PC-3 (cell line): ENCODE data around the gene ARHGAP8. TPM values are rescaled to one million over a fixed set of nuclear protein-coding genes. Genes with fewer than 3 reads are reported as not detected.

Source experiments
- ATAC-seq: fragments of 200-7000 bp; cut with Tn5 transposase; 2 replicates; pipeline ENCODE4 v1.9.1; 2020; ENCODE audit warnings: mild to moderate bottlenecking, moderate library complexity
- Bru-seq: library from RNA; stranded (reverse); fragments of 400-500 nt; gene quantifications from one replicate; lab custom pipeline; 2021; lab: Mats Ljungman, UMichigan
- BruChase-seq, 2 experiments: library from RNA; stranded (reverse); fragments of 400-500 nt; gene quantifications; one replicate each; lab custom pipeline; 2021; lab: Mats Ljungman, UMichigan
- BruUV-seq: library from RNA; stranded (reverse); fragments of 400-500 nt; replicated peaks from 2 replicates; lab custom pipeline; 2021; lab: Mats Ljungman, UMichigan
- CTCF ChIA-PET: fragments of 300-600 bp; sonication (Branson Sonifier 250); formaldehyde crosslinking; loops from one replicate; lab custom pipeline; 2022; ENCODE audit warnings: antibody characterized with exemption; lab: Charles Lee
- POLR2A ChIA-PET: fragments of 300-600 bp; sonication (Branson Sonifier 250); formaldehyde crosslinking; loops from one replicate; lab custom pipeline; 2022; ENCODE audit warnings: antibody characterized with exemption; ENCODE audit not compliant: unreplicated experiment; lab: Charles Lee
- DNase-seq: peaks from one replicate; pipeline ENCODE4 v3.0.0-alpha.2; 2015
- H2AFZ ChIP-seq: fragments of 300-600 bp; sonication (generic); 2 replicates; pipeline ENCODE4 v1.6.0; 2016; ENCODE audit warnings: antibody characterized with exemption, low read length
- H3F3A ChIP-seq: fragments of 300-600 bp; sonication (generic); one replicate; pipeline ENCODE4 v1.6.0; 2017; ENCODE audit warnings: antibody characterized with exemption, low read length, control low read depth, mild to moderate bottlenecking; ENCODE audit not compliant: unreplicated experiment
- H3K27ac ChIP-seq: fragments of 300-600 bp; sonication (generic); 2 replicates; pipeline ENCODE4 v1.5.1; 2016; ENCODE audit warnings: mild to moderate bottlenecking, low read length
- H3K27me3 ChIP-seq: fragments of 300-600 bp; sonication (generic); 2 replicates; pipeline ENCODE4 v1.6.1; 2016; ENCODE audit warnings: low read length, mixed read lengths
- H3K36me3 ChIP-seq: fragments of 300-600 bp; sonication (generic); 2 replicates; pipeline ENCODE4 v1.6.1; 2016; ENCODE audit warnings: low read depth, mixed run types, low read length, mixed read lengths
- H3K4me1 ChIP-seq: fragments of 300-600 bp; sonication (generic); 2 replicates; pipeline ENCODE4 v1.5.1; 2016; ENCODE audit warnings: low read length; ENCODE audit not compliant: insufficient read depth
- H3K4me2 ChIP-seq: fragments of 300-600 bp; sonication (generic); 2 replicates; pipeline ENCODE4 v1.6.0; 2016; ENCODE audit warnings: low read length
- H3K4me3 ChIP-seq: fragments of 300-600 bp; sonication (generic); 2 replicates; pipeline ENCODE4 v1.5.1; 2016; ENCODE audit warnings: mild to moderate bottlenecking, low read length, mixed read lengths
- H3K79me2 ChIP-seq: fragments of 300-600 bp; sonication (generic); 2 replicates; pipeline ENCODE4 v1.6.1; 2017; ENCODE audit warnings: low read length, mixed read lengths
- H3K9ac ChIP-seq: fragments of 300-600 bp; sonication (generic); 2 replicates; pipeline ENCODE4 v1.6.0; 2016; ENCODE audit warnings: mild to moderate bottlenecking, low read length
- H3K9me2 ChIP-seq: fragments of 300-600 bp; sonication (generic); replicated peaks from 2 replicates; pipeline ENCODE4 v1.6.1; 2016; ENCODE audit warnings: mixed run types, low read length, mixed read lengths
- H3K9me3 ChIP-seq: fragments of 300-600 bp; sonication (generic); 2 replicates; pipeline ENCODE4 v1.6.1; 2016; ENCODE audit warnings: low read length, mixed read lengths
- H4K20me1 ChIP-seq: fragments of 300-600 bp; sonication (generic); 2 replicates; pipeline ENCODE4 v1.6.1; 2016; ENCODE audit warnings: low read length, mixed read lengths
- CTCF ChIP-seq: fragments of 300-600 bp; sonication (generic); conservative IDR thresholded peaks from 2 replicates; pipeline ENCODE4 v1.5.1; 2017; ENCODE audit warnings: antibody characterized with exemption, low read depth, mild to moderate bottlenecking, low read length
- EZH2 ChIP-seq: fragments of 300-600 bp; sonication (generic); IDR thresholded peaks from one replicate; pipeline ENCODE4 v1.6.1; 2017; ENCODE audit warnings: antibody characterized with exemption, mild to moderate bottlenecking, low read length; ENCODE audit not compliant: unreplicated experiment
- EZH2phosphoT487 ChIP-seq: fragments of 300-600 bp; sonication (generic); IDR thresholded peaks from 2 replicates; pipeline ENCODE4 v1.6.1; 2018; ENCODE audit warnings: mild to moderate bottlenecking, antibody characterized with exemption, low read length, borderline replicate concordance
- intact Hi-C: fragments of 100-400 bp; cut with micrococcal nuclease; formaldehyde crosslinking; loops from 2 replicates; pipeline ENCODE4 v1.9.0; 2023
- long read RNA-seq: library from polyadenylated mRNA; unstranded; transcript quantifications from one replicate; pipeline ENCODE4 v2.0.0, GENCODE V29; 2021; ENCODE audit not compliant: unreplicated experiment
- total RNA-seq: library from RNA; depleted of rRNA; stranded (reverse); fragments of >200 nt; gene quantifications from 2 replicates; pipeline ENCODE4 v1.2.3, GENCODE V29; 2014; rRNA removed

ARHGAP8 gene
- total RNA-seq, result 29.4 and 30.9 TPM in 2 replicates
- Bru-seq, nascent RNA, result percentile 47 among the genes with signal in this experiment
- BruChase-seq, experiment 1, labeled RNA remaining after a 6-hour chase, result percentile 71 among the genes with signal in this experiment
- BruChase-seq, experiment 2, labeled RNA remaining after a 2-hour chase, result percentile 60 among the genes with signal in this experiment
- long read RNA-seq, partial matches to known transcripts, result 16 of 31 reads
- long read RNA-seq, other reads (novel, unspliced or antisense), result 11 of 31 reads

DNA sequence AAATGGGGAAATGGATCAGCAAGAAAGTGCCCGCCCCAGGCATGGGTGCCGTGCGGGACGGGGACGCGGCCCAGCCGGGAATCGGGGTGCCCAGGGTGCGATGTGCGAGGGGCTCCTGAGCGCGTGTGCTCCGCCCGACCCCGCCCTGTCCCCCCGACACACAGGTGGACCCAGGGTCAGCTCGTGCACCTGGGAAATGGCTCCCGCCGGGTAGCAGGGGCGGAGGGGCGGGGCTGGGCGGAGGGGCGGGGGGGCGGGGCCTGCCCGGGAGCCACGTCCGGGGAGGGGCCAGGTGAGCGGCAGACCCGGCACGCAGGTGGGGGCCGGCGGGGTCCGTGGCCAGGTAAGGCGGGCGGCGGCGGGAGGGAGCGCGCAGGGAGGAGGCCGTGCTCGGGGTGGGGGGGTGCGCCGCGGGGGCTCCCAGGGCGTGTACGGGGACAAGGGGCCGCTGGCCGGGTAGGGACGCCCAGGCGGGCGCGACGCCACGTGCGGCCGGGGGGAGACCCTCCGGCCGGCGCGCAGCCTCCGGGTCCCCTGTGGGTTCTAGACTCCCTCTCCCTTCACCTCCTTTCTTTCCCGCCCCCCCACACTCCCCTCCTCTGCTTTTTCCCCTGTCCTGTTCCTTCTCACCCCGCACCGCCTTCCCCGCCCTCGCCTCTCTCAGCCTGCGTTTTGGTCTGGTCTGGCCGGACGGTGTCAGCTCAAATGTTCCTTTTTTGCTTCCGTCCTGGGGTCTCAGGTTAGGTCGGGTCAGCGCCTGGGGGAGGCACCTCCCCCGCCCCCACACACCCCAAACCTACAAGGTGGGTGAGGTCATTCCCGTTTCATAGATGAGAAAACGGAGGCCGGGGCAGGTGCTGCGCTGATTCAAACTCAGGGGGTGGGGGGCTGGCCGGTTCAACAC lies at the start of gene ARHGAP8:
ARHGAP8 (plus strand) TSS at position 291 of the 904 bp plus-strand sequence. CDS start 33,953 bp downstream, outside the sequence.
- H3K27ac ChIP-seq, result peak within 1 kb of the TSS; percentile 50
- intact Hi-C loops, result no loop called here
- no peak for TF ChIP-seq EZH2phosphoT487
- no peak for TF ChIP-seq CTCF
- no peak for TF ChIP-seq EZH2
- H3K79me2 ChIP-seq, result peaks cover 40% of the 10 kb centered on the region
- no peaks in the 10 kb centered on the region for H3K36me3 ChIP-seq
- peak within 1 kb of the TSS; percentile 95 for H3K4me2 ChIP-seq
- H3F3A ChIP-seq, result peaks cover 3% of the 10 kb centered on the region
- peak within 1 kb of the TSS; percentile 76 for H3K9ac ChIP-seq
- peak within 1 kb of the TSS; percentile 57 for H2AFZ ChIP-seq
- H4K20me1 ChIP-seq, result no peaks in the 10 kb centered on the region
- ChIA-PET CTCF (no interaction called here), POLR2A (no interaction called here)
- H3K9me2 ChIP-seq, result no peaks in the 10 kb centered on the region
- H3K27me3 ChIP-seq, result no peaks in the 10 kb centered on the region
- no peaks in the 10 kb centered on the region for H3K9me3 ChIP-seq
- peaks cover 27% of the 10 kb centered on the region for H3K4me1 ChIP-seq
- no TSS peak for BruUV-seq
- DNase-seq (peak; percentile 43), ATAC-seq (peak; percentile 19; the same call in 1 of the 2 replicates)
- H3K4me3 ChIP-seq, result peak within 1 kb of the TSS; percentile 89

- ATAC-seq (no peak), DNase-seq (no peak)
- Histone ChIP-seq H3K79me2 (peaks cover 14% of the 10 kb centered on the region), H2AFZ (peak overlapping the region; percentile 61; the same call in 1 of the 2 replicates), H3K27ac (no peak overlapping the region), H4K20me1 (peaks cover 3% of the 10 kb centered on the region; the same call in 1 of the 2 replicates), H3K4me1 (peaks cover 15% of the 10 kb centered on the region; the same call in 1 of the 2 replicates), H3K9me3 (no peaks in the 10 kb centered on the region), H3K27me3 (no peaks in the 10 kb centered on the region), H3K36me3 (no peaks in the 10 kb centered on the region), H3K9ac (peak overlapping the region; percentile 69; the same call in 1 of the 2 replicates), H3F3A (no peaks in the 10 kb centered on the region), H3K4me2 (peak overlapping the region; percentile 99), H3K4me3 (peak overlapping the region; percentile 81), H3K9me2 (no peaks in the 10 kb centered on the region)
- ChIA-PET POLR2A (no interaction called here), CTCF (no interaction called here)
- TF ChIP-seq EZH2phosphoT487 (no peak), CTCF (no peak)
- BruUV-seq, result TSS peak; percentile 44
- intact Hi-C loops, result no loop called here
Observed at GRCh38 chr22:44703255-44703870, 49.0 kb upstream of the ARHGAP8 start.
